Tibial nerve (tissue), 4 donors: ENCODE data around the gene LUC7L2. TPM values are rescaled to one million over a fixed set of nuclear protein-coding genes. Genes with fewer than 3 reads are reported as not detected.
"Not testable (repeated sequence)": the region's sequence is repeated elsewhere in the genome, so short reads cannot be mapped to it uniquely, and the experiment has no call there.

Source experiments
- DNase-seq, 2 donors: peaks; one replicate each; pipeline ENCODE4 v3.0.0-alpha.2; 2019; ENCODE audit warnings: low spot score in 2 of 2
- H3K27ac ChIP-seq, 4 donors: fragments of 200-600 bp; sonication (generic) in 3 of 4; one replicate each; pipeline ENCODE4 v1.5.1; 2017 to 2019; ENCODE audit warnings: mild to moderate bottlenecking in 1 of 4
- H3K27me3 ChIP-seq, 2 donors: fragments of 200-600 bp; sonication (generic) in 1 of 2; one replicate each; pipeline versions ENCODE4 v1.5.1 to v1.6.0; 2017 to 2019
- H3K36me3 ChIP-seq, 3 donors: fragments of 200-600 bp; sonication (generic); one replicate each; pipeline ENCODE4 v1.5.1; 2018 to 2019
- H3K4me1 ChIP-seq, 4 donors: fragments of 200-600 bp; sonication (generic) in 3 of 4; one replicate each; pipeline ENCODE4 v1.5.1; 2017 to 2019
- H3K4me3 ChIP-seq, 4 donors: fragments of 200-600 bp; sonication (generic) in 3 of 4; one replicate each; pipeline ENCODE4 v1.5.1; 2017 to 2019; ENCODE audit warnings: mild to moderate bottlenecking in 1 of 4, moderate library complexity in 1 of 4
- H3K9me3 ChIP-seq, 4 donors: fragments of 200-600 bp; sonication (generic) in 3 of 4; one replicate each; pipeline ENCODE4 v1.5.1; 2017 to 2019
- CTCF ChIP-seq, 5 experiments: fragments of 200-600 bp in 3 of 5; fragments of 450-650 bp in 2 of 5; sonication (generic) in 3 of 5; IDR thresholded peaks; one replicate each; pipeline ENCODE4 v1.5.1; 2016 to 2019; ENCODE audit warnings: antibody characterized with exemption in 5 of 5, mild to moderate bottlenecking in 3 of 5, moderate library complexity in 2 of 5
- EP300 ChIP-seq, 2 donors: sonication (generic); formaldehyde crosslinking; IDR thresholded peaks; one replicate each; pipeline ENCODE4 v1.6.1; 2017; ENCODE audit warnings: antibody characterized with exemption in 2 of 2, mild to moderate bottlenecking in 1 of 2
- POLR2A ChIP-seq, 2 donors: fragments of 450-650 bp; IDR thresholded peaks; one replicate each; pipeline ENCODE4 v1.6.1; 2017; ENCODE audit warnings: antibody characterized with exemption in 2 of 2, mild to moderate bottlenecking in 2 of 2, moderate library complexity in 2 of 2
- WGBS, 2 donors: methylation state at CpG; one replicate each; pipeline ENCODE4 v1.1.5; 2018; 5-methylcytosine and 5-hydroxymethylcytosine counted together
- total RNA-seq, 4 donors: library from RNA; depleted of rRNA; stranded (reverse); fragments of >200 nt; gene quantifications; one replicate each; pipeline ENCODE4 v1.1.0, GENCODE V29; 2016

LUC7L2 gene
- total RNA-seq, 4 donors from 2014 or later: 76.2 to 107 (median 102) TPM

- Histone ChIP-seq H3K27me3 (no peaks in the 10 kb centered on the region), H3K27ac (no peak overlapping the region), H3K9me3 (no peaks in the 10 kb centered on the region), H3K36me3 (peaks cover 2 to 49% (median 3%) of the 10 kb centered on the region in 3 donors), H3K4me1 (peaks cover 0 to 8% (median 0%) of the 10 kb centered on the region in 4 donors), H3K4me3 (no peak overlapping the region)
- WGBS, 2 donors: 88 to 89% methylated on average over 12 of the region's 12 CpGs
- TF ChIP-seq POLR2A (IDR thresholded peaks at IDR 0.05): no peak
- no peak for TF ChIP-seq CTCF (IDR thresholded peaks at IDR 0.05)
- no peak for TF ChIP-seq EP300 (IDR thresholded peaks at IDR 0.05)
- DNase-seq: no peak
These were observed 66.7 kb downstream of the LUC7L2 start for GRCh38 chr7:139426258-139427028.

- H3K9me3 ChIP-seq: no peaks in the 10 kb centered on the region
- 75 to 90% methylated on average over 1 of the region's 1 CpG for WGBS, 2 donors
- no peak overlapping the region for H3K27ac ChIP-seq
- no peak for DNase-seq
- no peak overlapping the region for H3K4me3 ChIP-seq
- no peak for TF ChIP-seq POLR2A (IDR thresholded peaks at IDR 0.05)
- no peak for TF ChIP-seq CTCF (IDR thresholded peaks at IDR 0.05)
- TF ChIP-seq EP300 (IDR thresholded peaks at IDR 0.05): no peak
- no peaks in the 10 kb centered on the region for H3K27me3 ChIP-seq
- H3K36me3 ChIP-seq: peaks cover 2 to 43% (median 3%) of the 10 kb centered on the region in 3 donors
- peaks cover 0 to 13% (median 0%) of the 10 kb centered on the region in 4 donors for H3K4me1 ChIP-seq
These were observed 67.3 kb downstream of the LUC7L2 start for GRCh38 chr7:139427029-139427420.

GRCh38 chr7:139427788-139428187 lies 68.1 kb downstream of the LUC7L2 start:
- Histone ChIP-seq H3K36me3 (peaks cover 0 to 37% (median 2%) of the 10 kb centered on the region in 3 donors), H3K4me3 (no peak overlapping the region), H3K9me3 (no peaks in the 10 kb centered on the region), H3K27me3 (no peaks in the 10 kb centered on the region), H3K4me1 (peaks cover 0 to 14% (median 0%) of the 10 kb centered on the region in 4 donors), H3K27ac (no peak overlapping the region)
- no peak for DNase-seq
- 91 to 93% methylated on average over 7 of the region's 7 CpGs for WGBS, 2 donors
- no peak for TF ChIP-seq CTCF (IDR thresholded peaks at IDR 0.05)
- no peak for TF ChIP-seq POLR2A (IDR thresholded peaks at IDR 0.05)
- TF ChIP-seq EP300 (IDR thresholded peaks at IDR 0.05): no peak

- Histone ChIP-seq H3K27ac (peak overlapping the region in 1 of 4 donors; percentile 47), H3K4me1 (peaks cover 0 to 26% (median 5%) of the 10 kb centered on the region in 4 donors), H3K36me3 (peaks cover 0 to 24% (median 2%) of the 10 kb centered on the region in 3 donors)
- not testable (repeated sequence) for H3K9me3 ChIP-seq, H3K4me3 ChIP-seq, DNase-seq, H3K27me3 ChIP-seq
- 61 to 70% methylated on average over 14 of the region's 14 CpGs for WGBS, 2 donors
These were observed 70.0 kb downstream of the LUC7L2 start for GRCh38 chr7:139429735-139430134.

GRCh38 chr7:139430443-139430842 lies 70.7 kb downstream of the LUC7L2 start:
- Histone ChIP-seq H3K27me3 (no peaks in the 10 kb centered on the region), H3K36me3 (peaks cover 0 to 24% (median 2%) of the 10 kb centered on the region in 3 donors), H3K27ac (no peak overlapping the region), H3K4me1 (peaks cover 0 to 28% (median 5%) of the 10 kb centered on the region in 4 donors), H3K4me3 (no peak overlapping the region), H3K9me3 (no peaks in the 10 kb centered on the region)
- TF ChIP-seq EP300 (IDR thresholded peaks at IDR 0.05) (no peak), CTCF (IDR thresholded peaks at IDR 0.05) (no peak), POLR2A (IDR thresholded peaks at IDR 0.05) (no peak)
- DNase-seq: no peak
- WGBS, 2 donors: 93 to 97% methylated on average over 4 of the region's 4 CpGs
